Effector memory CD4-positive, alpha-beta T cell (primary cell): Measurements from ENCODE around the gene CRYBB2.
"Not testable (repeated sequence)": the region's sequence is repeated elsewhere in the genome, so short reads cannot be mapped to it uniquely, and the experiment has no call there.

Source experiments
- DNase-seq, 3 donors: peaks; one replicate each; pipeline ENCODE4 v3.0.0-alpha.2; 2020
- H3K27ac ChIP-seq: 2 replicates; pipeline ENCODE4 v1.7.0; 2013; ENCODE audit warnings: mild to moderate bottlenecking, low read length, moderate library complexity; ENCODE audit not compliant: insufficient read depth, poor library complexity, severe bottlenecking
- H3K27me3 ChIP-seq: replicated peaks from 2 replicates; pipeline ENCODE4 v1.7.0; 2013; ENCODE audit warnings: mild to moderate bottlenecking, low read length; ENCODE audit not compliant: insufficient read depth, control insufficient read depth, poor library complexity, severe bottlenecking
- H3K36me3 ChIP-seq: 2 replicates; pipeline ENCODE4 v1.7.0; 2013; ENCODE audit warnings: mild to moderate bottlenecking, low read length, moderate library complexity; ENCODE audit not compliant: control insufficient read depth, insufficient read depth
- H3K4me1 ChIP-seq: 2 replicates; pipeline ENCODE4 v1.7.0; 2013; ENCODE audit warnings: low read length, mild to moderate bottlenecking; ENCODE audit not compliant: control insufficient read depth, insufficient read depth, poor library complexity, severe bottlenecking
- H3K4me3 ChIP-seq: 2 replicates; pipeline ENCODE4 v1.7.0; 2013; ENCODE audit warnings: low read length, low read depth, mild to moderate bottlenecking; ENCODE audit not compliant: insufficient read depth, poor library complexity, severe bottlenecking
- H3K9me3 ChIP-seq: 2 replicates; pipeline ENCODE4 v1.7.0; 2013; ENCODE audit warnings: mild to moderate bottlenecking, low read length, moderate library complexity; ENCODE audit not compliant: control insufficient read depth
- total RNA-seq, 3 donors: gene quantifications; one replicate each; lab custom pipeline; 2026; lab: John Stamatoyannopoulos, UW

CRYBB2 gene, protein sequence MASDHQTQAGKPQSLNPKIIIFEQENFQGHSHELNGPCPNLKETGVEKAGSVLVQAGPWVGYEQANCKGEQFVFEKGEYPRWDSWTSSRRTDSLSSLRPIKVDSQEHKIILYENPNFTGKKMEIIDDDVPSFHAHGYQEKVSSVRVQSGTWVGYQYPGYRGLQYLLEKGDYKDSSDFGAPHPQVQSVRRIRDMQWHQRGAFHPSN
- total RNA-seq, result 0 to 0.17 (median 0) reads per million in 3 donors

DNA sequence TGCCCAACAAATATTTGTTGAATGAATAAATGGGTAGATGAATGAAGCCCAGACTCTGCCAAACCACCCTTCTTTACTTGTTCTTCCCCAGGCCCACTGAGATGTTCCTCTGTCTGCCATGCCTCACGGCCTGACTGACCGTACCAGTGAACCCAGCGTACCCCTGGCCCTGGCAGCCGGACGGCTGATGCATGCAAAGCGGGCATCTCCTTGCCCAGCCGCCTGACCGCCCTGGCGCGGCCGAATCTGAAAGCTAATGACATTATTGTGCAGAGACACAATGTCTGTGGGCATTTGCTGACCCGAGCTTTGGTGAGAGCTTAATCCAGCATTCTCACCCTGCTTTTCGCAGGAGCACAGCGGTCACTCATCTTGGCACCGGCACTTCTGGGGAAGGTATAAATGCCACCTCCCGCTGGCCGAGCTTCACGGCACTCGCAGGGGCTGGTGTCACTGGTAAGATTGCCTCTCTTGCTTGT is at the start of gene CRYBB2:
TSS of gene CRYBB2 (plus strand) at position 429 of the 479 bp plus-strand sequence. CDS start 1,791 bp downstream, outside the sequence.
- H3K36me3 ChIP-seq, result no peaks in the 10 kb centered on the region
- H3K27ac ChIP-seq, result no peak within 1 kb of the TSS
- no peaks in the 10 kb centered on the region for H3K9me3 ChIP-seq
- no peaks in the 10 kb centered on the region for H3K4me1 ChIP-seq
- no peak for DNase-seq
- no peak within 1 kb of the TSS for H3K4me3 ChIP-seq
- no peaks in the 10 kb centered on the region for H3K27me3 ChIP-seq

DNA sequence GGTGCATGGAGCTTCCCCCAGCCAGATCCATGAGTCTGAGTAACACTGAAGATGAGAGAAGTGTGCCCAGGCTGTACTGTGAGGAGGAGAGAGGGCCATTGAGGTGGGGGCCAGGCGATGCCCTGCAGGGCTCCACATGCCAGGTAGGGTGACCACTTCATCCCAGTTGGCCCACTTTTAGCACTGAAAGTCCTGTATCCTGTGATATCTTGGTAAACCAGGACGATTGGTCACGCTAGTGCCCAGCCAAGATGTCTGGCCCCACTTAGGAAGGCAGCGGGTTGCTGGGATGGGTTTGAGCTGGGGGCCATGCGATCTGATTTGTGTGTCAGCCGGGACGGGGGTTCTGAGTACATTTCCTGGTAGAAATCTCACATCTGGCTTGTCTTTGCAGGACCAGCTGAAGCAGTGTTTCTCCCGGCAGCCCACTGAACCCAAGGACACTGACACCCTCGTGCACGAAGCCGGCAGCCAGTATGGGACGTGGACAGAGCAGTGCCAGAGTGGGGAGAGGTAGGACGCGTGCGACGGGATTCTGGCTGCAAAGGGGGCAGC is 48.9 kb upstream of the CRYBB2 start:
- Histone ChIP-seq H3K27ac (no peak overlapping the region), H3K4me1 (no peaks in the 10 kb centered on the region), H3K9me3 (no peaks in the 10 kb centered on the region), H3K4me3 (no peak overlapping the region), H3K27me3 (no peaks in the 10 kb centered on the region), H3K36me3 (no peaks in the 10 kb centered on the region)
- DNase-seq, result no peak

DNA sequence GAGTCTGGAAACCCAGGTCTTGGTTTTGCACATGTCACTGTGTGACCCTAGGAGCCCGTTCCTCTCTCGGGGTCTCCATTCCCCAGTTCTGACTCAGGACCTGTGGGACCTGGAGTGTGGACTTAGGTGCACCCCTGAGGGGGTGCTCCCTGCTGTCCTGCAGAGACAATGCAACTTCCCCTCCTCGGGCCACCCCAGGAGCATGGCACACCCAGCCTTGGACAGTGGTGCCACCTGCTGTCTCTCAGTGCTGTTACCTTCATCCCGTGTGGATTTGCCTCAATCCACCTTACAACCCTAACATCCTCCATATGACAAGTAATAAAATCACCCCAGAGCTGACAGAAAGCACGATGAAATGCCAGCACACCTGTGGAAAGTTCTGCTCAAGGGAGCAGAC is 47.3 kb upstream of the CRYBB2 start:
- no peak overlapping the region for H3K27ac ChIP-seq

DNA sequence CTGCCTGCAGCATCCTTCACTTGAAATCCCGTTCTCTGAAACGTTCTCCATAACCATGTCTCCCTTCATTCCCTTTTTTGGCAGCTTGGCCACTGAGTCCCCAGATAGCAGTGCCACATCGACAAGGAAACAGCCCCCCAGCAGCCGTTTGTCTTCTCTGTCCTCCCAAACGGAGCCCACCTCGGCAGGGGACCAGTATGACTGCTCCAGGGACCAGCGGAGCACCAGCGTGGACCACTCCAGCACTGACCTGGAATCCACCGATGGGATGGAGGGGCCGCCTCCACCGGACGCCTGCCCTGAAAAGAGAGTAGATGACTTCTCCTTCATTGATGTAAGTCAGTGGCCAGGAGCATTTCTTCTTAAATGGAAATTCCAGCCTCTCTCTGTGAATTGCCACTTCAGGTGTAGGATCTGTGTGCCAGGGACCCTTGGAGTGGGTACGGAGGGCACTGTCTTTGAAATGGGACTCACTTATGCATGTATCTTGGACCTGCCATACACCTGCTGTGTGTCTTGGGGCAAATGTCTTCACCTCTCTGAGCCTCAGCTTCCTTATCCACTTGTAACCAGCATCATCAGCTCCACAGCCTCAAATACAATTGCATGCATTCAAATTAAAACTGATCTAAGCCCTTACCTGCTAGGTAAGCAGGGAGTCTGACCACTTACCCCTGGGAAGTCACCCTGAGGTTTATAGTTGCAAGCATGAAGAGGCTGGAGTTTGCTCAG is 45.1 kb upstream of the CRYBB2 start:
- Histone ChIP-seq H3K9me3 (no peaks in the 10 kb centered on the region), H3K36me3 (no peaks in the 10 kb centered on the region), H3K4me1 (no peaks in the 10 kb centered on the region), H3K27me3 (no peaks in the 10 kb centered on the region), H3K4me3 (no peak overlapping the region), H3K27ac (no peak overlapping the region)
- DNase-seq, result no peak

More for the DNA sequence above, 47.3 kb upstream of the CRYBB2 start:
- DNase-seq, result no peak
- Histone ChIP-seq H3K9me3 (no peaks in the 10 kb centered on the region), H3K27me3 (no peaks in the 10 kb centered on the region), H3K4me3 (no peak overlapping the region), H3K4me1 (no peaks in the 10 kb centered on the region), H3K36me3 (no peaks in the 10 kb centered on the region)

DNA sequence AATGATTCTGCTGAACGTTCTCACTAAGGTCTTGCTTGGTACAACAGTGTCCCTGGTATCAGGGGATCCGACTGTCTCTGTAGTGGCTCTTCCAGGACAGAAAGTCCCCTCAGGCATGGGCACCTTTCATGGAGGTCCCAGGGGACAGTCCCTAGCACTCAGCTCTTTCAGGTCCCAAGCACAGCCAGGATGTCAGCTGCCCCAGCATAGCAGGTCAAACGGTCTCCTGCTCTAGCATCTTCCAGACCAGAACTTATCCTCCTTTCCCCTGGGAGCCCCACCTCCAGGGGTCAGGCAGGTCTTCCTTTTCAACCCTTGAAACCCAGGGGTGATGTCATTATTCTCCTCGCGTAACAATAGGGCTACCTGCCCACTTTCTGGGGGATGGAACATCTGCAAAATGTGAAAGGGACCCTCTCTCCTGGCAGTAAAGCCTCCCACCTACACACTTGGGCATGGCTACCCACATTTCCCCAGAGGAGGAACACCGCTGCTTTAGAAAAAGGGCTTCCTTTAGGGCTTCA is 44.5 kb upstream of the CRYBB2 start:
- H3K4me3 ChIP-seq, result no peak overlapping the region
- no peak overlapping the region for H3K27ac ChIP-seq
- H3K4me1 ChIP-seq, result no peaks in the 10 kb centered on the region
- no peaks in the 10 kb centered on the region for H3K36me3 ChIP-seq
- no peaks in the 10 kb centered on the region for H3K9me3 ChIP-seq
- H3K27me3 ChIP-seq, result no peaks in the 10 kb centered on the region
- DNase-seq, result no peak

DNA sequence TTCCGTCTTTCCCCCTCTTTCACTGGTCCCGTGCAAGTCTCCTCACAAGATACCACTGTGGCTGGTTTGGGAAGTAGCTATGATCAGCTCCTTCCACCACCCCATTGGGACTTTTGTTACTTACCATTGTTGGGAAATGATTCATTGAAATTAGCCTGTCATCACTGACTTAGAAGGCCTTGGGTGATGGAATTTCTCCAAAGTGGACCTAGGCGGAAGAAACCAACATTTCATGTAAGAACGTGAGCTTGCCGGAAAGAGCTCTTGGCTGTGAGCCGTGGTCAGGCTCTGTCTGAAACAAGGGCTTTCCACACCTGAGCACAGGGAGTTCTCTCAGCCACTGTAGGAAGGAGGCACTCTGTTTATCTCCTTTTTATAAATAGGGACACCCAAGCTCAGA is 43.3 kb upstream of the CRYBB2 start:
- H3K9me3 ChIP-seq, result no peaks in the 10 kb centered on the region
- H3K27me3 ChIP-seq, result no peaks in the 10 kb centered on the region
- H3K27ac ChIP-seq, result no peak overlapping the region
- DNase-seq, result no peak
- no peaks in the 10 kb centered on the region for H3K4me1 ChIP-seq
- no peak overlapping the region for H3K4me3 ChIP-seq
- H3K36me3 ChIP-seq, result no peaks in the 10 kb centered on the region

DNA sequence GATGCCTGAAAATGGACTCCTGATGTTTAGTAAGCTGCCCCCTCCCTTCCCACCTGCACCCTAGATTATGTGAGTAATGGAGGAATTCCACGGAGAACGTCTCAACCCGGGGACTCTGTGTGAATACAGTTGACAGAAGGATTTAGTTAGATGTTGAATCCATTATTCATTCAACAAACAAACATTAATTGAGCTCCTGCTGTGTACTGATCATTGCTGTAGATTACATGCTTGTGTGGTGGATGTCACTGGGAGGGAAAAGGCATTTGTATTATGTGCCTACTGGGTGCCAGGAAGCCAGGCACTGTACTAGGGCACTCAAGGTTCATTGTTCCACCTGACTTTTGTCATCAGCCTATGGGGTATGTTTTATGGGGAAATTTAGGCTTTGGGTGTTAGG is 42.6 kb upstream of the CRYBB2 start:
- Histone ChIP-seq H3K27ac (no peak overlapping the region), H3K4me3 (no peak overlapping the region), H3K4me1 (no peaks in the 10 kb centered on the region), H3K27me3 (no peaks in the 10 kb centered on the region), H3K9me3 (no peaks in the 10 kb centered on the region), H3K36me3 (no peaks in the 10 kb centered on the region)
- no peak for DNase-seq

DNA sequence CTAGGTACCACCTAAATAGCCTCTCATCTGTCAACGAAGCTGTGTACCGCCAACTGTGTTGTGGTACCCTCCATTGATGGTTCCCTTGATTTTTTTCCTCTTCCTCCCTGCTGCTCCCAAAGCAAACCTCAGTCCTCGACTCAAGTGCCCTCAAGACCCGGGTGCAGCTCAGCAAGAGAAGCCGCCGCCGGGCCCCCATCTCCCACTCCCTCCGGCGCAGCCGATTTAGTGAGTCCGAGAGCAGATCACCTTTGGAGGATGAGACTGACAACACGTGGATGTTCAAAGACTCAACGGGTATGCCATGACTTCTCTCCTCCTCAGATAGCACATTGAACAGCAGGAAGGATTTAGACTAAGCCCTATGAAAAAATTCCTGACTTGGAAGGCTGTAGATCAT is 42.2 kb upstream of the CRYBB2 start:
- Histone ChIP-seq H3K36me3 (no peaks in the 10 kb centered on the region), H3K4me3 (no peak overlapping the region), H3K9me3 (no peaks in the 10 kb centered on the region), H3K27me3 (no peaks in the 10 kb centered on the region), H3K4me1 (no peaks in the 10 kb centered on the region), H3K27ac (no peak overlapping the region)
- no peak for DNase-seq

DNA sequence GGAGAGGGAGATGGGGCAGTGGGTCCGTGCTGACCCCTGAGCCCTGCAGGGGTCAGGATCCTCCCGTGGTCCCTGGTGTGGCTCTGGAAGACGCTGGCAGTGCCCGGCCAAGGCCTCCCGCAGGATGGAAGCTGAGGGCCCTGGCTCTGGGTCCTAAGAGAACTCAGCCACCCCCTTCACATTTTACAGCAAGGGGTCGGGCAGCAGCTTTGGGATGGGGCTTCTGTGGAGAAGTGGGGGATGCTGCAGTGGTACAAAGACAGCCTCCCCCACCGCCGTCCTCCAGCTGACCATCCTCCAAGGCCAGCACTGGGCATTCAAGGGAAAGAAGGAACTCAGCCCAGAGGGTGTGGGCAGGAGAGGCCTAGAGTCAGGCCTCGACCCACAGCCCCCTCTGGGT is 41.5 kb upstream of the CRYBB2 start:
- Histone ChIP-seq H3K27me3 (no peaks in the 10 kb centered on the region), H3K36me3 (no peaks in the 10 kb centered on the region), H3K27ac (no peak overlapping the region), H3K4me1 (no peaks in the 10 kb centered on the region), H3K9me3 (no peaks in the 10 kb centered on the region), H3K4me3 (no peak overlapping the region)
- DNase-seq, result no peak

DNA sequence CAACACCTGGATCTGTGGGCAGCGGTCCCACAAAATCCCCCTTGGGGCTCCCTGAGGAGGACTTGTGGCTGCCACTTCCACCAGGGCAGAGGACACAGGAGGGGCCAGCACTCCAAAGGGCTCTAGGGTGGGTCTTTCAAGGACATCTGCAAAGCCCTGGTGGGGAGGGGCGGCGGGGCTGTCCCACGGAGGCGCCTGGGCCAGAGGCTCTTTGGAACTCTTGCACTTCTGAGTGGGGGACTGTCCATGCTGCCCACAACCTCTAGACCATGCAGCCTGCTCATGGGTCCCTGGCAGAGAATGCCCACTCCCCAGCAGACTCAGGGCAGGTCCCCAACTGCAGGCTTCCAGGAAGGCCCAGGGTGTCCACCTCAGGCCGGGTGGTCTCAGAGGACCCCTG is 41.1 kb upstream of the CRYBB2 start:
- H3K27ac ChIP-seq, H3K36me3 ChIP-seq, H3K27me3 ChIP-seq, H3K4me1 ChIP-seq, H3K9me3 ChIP-seq, DNase-seq, H3K4me3 ChIP-seq: not testable (repeated sequence)
